SJCRH30 (cell line): ENCODE data around the gene SEC24D. TPM values are rescaled to one million over a fixed set of nuclear protein-coding genes. Genes with fewer than 3 reads are reported as not detected.

Experiments used
- DNase-seq, 2 experiments: peaks; one replicate each; pipeline ENCODE4 v3.0.0-alpha.2; 2015 to 2020
- H3K27ac ChIP-seq: fragments of 250-450 bp; sonication (Bioruptor Pico); 2 replicates; pipeline ENCODE4 v1.5.1; 2020; ENCODE audit warnings: mild to moderate bottlenecking, moderate library complexity
- H3K27me3 ChIP-seq: fragments of 250-450 bp; sonication (Bioruptor Pico); 2 replicates; pipeline ENCODE4 v1.5.1; 2020; ENCODE audit warnings: mild to moderate bottlenecking, moderate library complexity
- H3K36me3 ChIP-seq: fragments of 250-450 bp; sonication (Bioruptor Pico); 2 replicates; pipeline ENCODE4 v1.5.1; 2020; ENCODE audit warnings: mild to moderate bottlenecking, moderate library complexity
- H3K4me1 ChIP-seq: fragments of 250-450 bp; sonication (Bioruptor Pico); 2 replicates; pipeline ENCODE4 v1.5.1; 2020; ENCODE audit warnings: mild to moderate bottlenecking, moderate library complexity
- H3K4me3 ChIP-seq: fragments of 250-450 bp; sonication (Bioruptor Pico); 2 replicates; pipeline ENCODE4 v1.5.1; 2020; ENCODE audit warnings: mild to moderate bottlenecking, moderate library complexity
- H3K9me3 ChIP-seq: fragments of 250-450 bp; sonication (Bioruptor Pico); replicated peaks from 2 replicates; pipeline ENCODE4 v1.5.1; 2020; ENCODE audit warnings: mild to moderate bottlenecking, moderate library complexity
- total RNA-seq: library from RNA; depleted of rRNA; stranded (reverse); fragments of >200 nt; shearing (Covaris generic); gene quantifications from 2 replicates; pipeline ENCODE4 v1.2.3, GENCODE V29; 2014

The SEC24D gene
- total RNA-seq, 1 experiment from 2014 or later, result 25.9 TPM

GRCh38 chr4:118730683-118731082, 105.2 kb downstream of the SEC24D start:
- H3K27ac ChIP-seq, result no peak overlapping the region
- H3K36me3 ChIP-seq, result peaks cover 16% of the 10 kb centered on the region
- peaks cover 2% of the 10 kb centered on the region; the same call in 1 of the 2 replicates for H3K4me1 ChIP-seq
- no peak for DNase-seq
- no peaks in the 10 kb centered on the region for H3K27me3 ChIP-seq
- H3K9me3 ChIP-seq, result no peaks in the 10 kb centered on the region
- H3K4me3 ChIP-seq, result no peak overlapping the region

- no peaks in the 10 kb centered on the region for H3K27me3 ChIP-seq
- H3K4me3 ChIP-seq, result no peak overlapping the region
- H3K27ac ChIP-seq, result no peak overlapping the region
- DNase-seq, result no peak
- peaks cover 2% of the 10 kb centered on the region; the same call in 1 of the 2 replicates for H3K4me1 ChIP-seq
- peaks cover 16% of the 10 kb centered on the region for H3K36me3 ChIP-seq
- no peaks in the 10 kb centered on the region for H3K9me3 ChIP-seq
These were observed 106.3 kb downstream of the SEC24D start for GRCh38 chr4:118729287-118730286.

GRCh38 chr4:118727360-118727759, 108.6 kb downstream of the SEC24D start:
- DNase-seq, result no peak
- Histone ChIP-seq H3K36me3 (peaks cover 16% of the 10 kb centered on the region), H3K4me1 (no peaks in the 10 kb centered on the region), H3K9me3 (no peaks in the 10 kb centered on the region), H3K27me3 (no peaks in the 10 kb centered on the region), H3K27ac (no peak overlapping the region), H3K4me3 (no peak overlapping the region)

- Histone ChIP-seq H3K27me3 (no peaks in the 10 kb centered on the region), H3K36me3 (peaks cover 12% of the 10 kb centered on the region), H3K27ac (no peak overlapping the region), H3K4me3 (no peak overlapping the region), H3K9me3 (no peaks in the 10 kb centered on the region), H3K4me1 (no peaks in the 10 kb centered on the region)
- DNase-seq, result no peak
These were observed 112.6 kb downstream of the SEC24D start for GRCh38 chr4:118723369-118723768.

- DNase-seq, result no peak
- Histone ChIP-seq H3K36me3 (no peaks in the 10 kb centered on the region), H3K4me3 (no peak overlapping the region), H3K9me3 (no peaks in the 10 kb centered on the region), H3K4me1 (no peaks in the 10 kb centered on the region), H3K27me3 (no peaks in the 10 kb centered on the region), H3K27ac (no peak overlapping the region)
These were observed 114.2 kb downstream of the SEC24D start for GRCh38 chr4:118721752-118722151.

GRCh38 chr4:118718511-118719170, 117.3 kb downstream of the SEC24D start:
- H3K9me3 ChIP-seq, result no peaks in the 10 kb centered on the region
- 0 out of 2 replicates have a peak, but pooled peaks cover 2% of the 10 kb centered on the region for H3K36me3 ChIP-seq

GRCh38 chr4:118716304-118716703, 119.6 kb downstream of the SEC24D start:
- Histone ChIP-seq H3K4me1 (no peaks in the 10 kb centered on the region), H3K36me3 (0 out of 2 replicates have a peak, but pooled peaks cover 2% of the 10 kb centered on the region), H3K4me3 (no peak overlapping the region), H3K27ac (no peak overlapping the region), H3K9me3 (no peaks in the 10 kb centered on the region), H3K27me3 (no peaks in the 10 kb centered on the region)
- DNase-seq, result no peak

More at GRCh38 chr4:118718511-118719170, 117.3 kb downstream of the SEC24D start:
- Histone ChIP-seq H3K27ac (no peak overlapping the region), H3K4me3 (no peak overlapping the region), H3K27me3 (no peaks in the 10 kb centered on the region), H3K4me1 (no peaks in the 10 kb centered on the region)
- no peak for DNase-seq

- Histone ChIP-seq H3K9me3 (no peaks in the 10 kb centered on the region), H3K4me3 (no peak overlapping the region), H3K36me3 (peaks cover 10% of the 10 kb centered on the region), H3K27ac (no peak overlapping the region), H3K27me3 (no peaks in the 10 kb centered on the region), H3K4me1 (no peaks in the 10 kb centered on the region)
- DNase-seq, result no peak
These were observed 121.2 kb downstream of the SEC24D start for GRCh38 chr4:118714682-118715081.

- DNase-seq, result no peak
- Histone ChIP-seq H3K27me3 (no peaks in the 10 kb centered on the region), H3K27ac (no peak overlapping the region), H3K36me3 (peaks cover 29% of the 10 kb centered on the region), H3K9me3 (no peaks in the 10 kb centered on the region), H3K4me3 (no peak overlapping the region), H3K4me1 (no peaks in the 10 kb centered on the region)
These were observed 123.1 kb downstream of the SEC24D start for GRCh38 chr4:118712872-118713271.

- H3K4me3 ChIP-seq, result no peak overlapping the region
- no peaks in the 10 kb centered on the region for H3K27me3 ChIP-seq
- H3K27ac ChIP-seq, result no peak overlapping the region
- peaks cover 39% of the 10 kb centered on the region for H3K36me3 ChIP-seq
- H3K9me3 ChIP-seq, result no peaks in the 10 kb centered on the region
- H3K4me1 ChIP-seq, result no peaks in the 10 kb centered on the region
- no peak for DNase-seq
These were observed 124.9 kb downstream of the SEC24D start for GRCh38 chr4:118711052-118711451.

- H3K27ac ChIP-seq, result no peak overlapping the region
- H3K4me1 ChIP-seq, result no peaks in the 10 kb centered on the region
- H3K27me3 ChIP-seq, result no peaks in the 10 kb centered on the region
- H3K9me3 ChIP-seq, result no peaks in the 10 kb centered on the region
- H3K4me3 ChIP-seq, result no peak overlapping the region
- peaks cover 72% of the 10 kb centered on the region for H3K36me3 ChIP-seq
- DNase-seq, result no peak
These were observed 132.8 kb downstream of the SEC24D start for GRCh38 chr4:118703118-118703517.

GRCh38 chr4:118684873-118685811, 150.8 kb downstream of the SEC24D start, which contains the start of gene METTL14:
TSS of gene METTL14 (plus strand) at chr4:118685392. CDS start at chr4:118685535, 143 bp downstream.
- Histone ChIP-seq H3K4me1 (peaks cover 10% of the 10 kb centered on the region; the same call in 1 of the 2 replicates), H3K27ac (peak within 1 kb of the TSS; percentile 58), H3K36me3 (peaks cover 10% of the 10 kb centered on the region), H3K9me3 (no peaks in the 10 kb centered on the region), H3K27me3 (no peaks in the 10 kb centered on the region), H3K4me3 (peak within 1 kb of the TSS; percentile 76)
- DNase-seq, result peak; percentile 95 to 97

- Histone ChIP-seq H3K4me1 (peaks cover 10% of the 10 kb centered on the region; the same call in 1 of the 2 replicates), H3K27me3 (no peaks in the 10 kb centered on the region), H3K27ac (no peak overlapping the region), H3K4me3 (peak overlapping the region; percentile 25), H3K9me3 (no peaks in the 10 kb centered on the region), H3K36me3 (peaks cover 2% of the 10 kb centered on the region)
- peak; percentile 24 to 63 for DNase-seq
These were observed 152.4 kb downstream of the SEC24D start for GRCh38 chr4:118683513-118683912.

GRCh38 chr4:118682928-118683327, 153.0 kb downstream of the SEC24D start:
- peak; percentile 31 to 61 for DNase-seq
- no peaks in the 10 kb centered on the region; the same call in 1 of the 2 replicates for H3K36me3 ChIP-seq
- H3K4me3 ChIP-seq, result no peak overlapping the region; the same call in 1 of the 2 replicates
- H3K4me1 ChIP-seq, result peaks cover 10% of the 10 kb centered on the region; the same call in 1 of the 2 replicates
- no peak overlapping the region for H3K27ac ChIP-seq
- no peaks in the 10 kb centered on the region for H3K27me3 ChIP-seq
- no peaks in the 10 kb centered on the region for H3K9me3 ChIP-seq
